Testis (tissue), 3 donors: ENCODE results near the gene PYGB. TPM values are rescaled to one million over a fixed set of nuclear protein-coding genes. Genes with fewer than 3 reads are reported as not detected.

Source experiments
- DNase-seq: peaks from one replicate; pipeline ENCODE4 v3.0.0-alpha.2; 2019
- H3K27ac ChIP-seq, 2 donors: fragments of 200-600 bp; sonication (generic); one replicate each; pipeline ENCODE4 v1.5.1; 2019
- H3K27me3 ChIP-seq: fragments of 200-600 bp; sonication (generic); one replicate; pipeline ENCODE4 v1.5.1; 2019
- H3K36me3 ChIP-seq: fragments of 200-600 bp; sonication (generic); one replicate; pipeline ENCODE4 v1.5.1; 2017; ENCODE audit warnings: low read depth; ENCODE audit errors: missing control alignments
- H3K4me1 ChIP-seq: fragments of 200-600 bp; sonication (generic); one replicate; pipeline ENCODE4 v1.5.1; 2019
- H3K4me3 ChIP-seq, 2 donors: fragments of 200-600 bp; sonication (generic); one replicate each; pipeline ENCODE4 v1.5.1; 2017 to 2019
- H3K9me3 ChIP-seq: fragments of 200-600 bp; sonication (generic); one replicate; pipeline ENCODE4 v1.5.1; 2017
- CTCF ChIP-seq, 3 experiments: fragments of 450-650 bp in 2 of 3; fragments of 200-600 bp in 1 of 3; sonication (generic) in 1 of 3; IDR thresholded peaks; one replicate each; pipeline ENCODE4 v1.5.1; 2016 to 2019; ENCODE audit warnings: antibody characterized with exemption in 3 of 3, mild to moderate bottlenecking in 2 of 3, moderate library complexity in 1 of 3
- POLR2A ChIP-seq: fragments of 450-650 bp; IDR thresholded peaks from one replicate; pipeline ENCODE4 v1.6.1; 2017; ENCODE audit warnings: antibody characterized with exemption, mild to moderate bottlenecking, moderate library complexity
- WGBS, 2 donors: methylation state at CpG; one replicate each; pipeline ENCODE4 v1.1.5; 2018; 5-methylcytosine and 5-hydroxymethylcytosine counted together
- intact Hi-C: fragments of 100-400 bp; cut with DNase I; formaldehyde crosslinking; loops from one replicate; pipeline ENCODE4 v1.15.1; 2023; ENCODE audit warnings: low total_unique reads
- polyA plus RNA-seq: library from polyadenylated mRNA; stranded (reverse); fragments of 350-450 nt; fragmentation: Illumina TruSeq; extraction: RNeasy Lipid Tissue Mini Kit (QIAGEN cat#74804); gene quantifications from one replicate; pipeline ENCODE4 v1.2.3, GENCODE V29; 2014; ENCODE audit warnings: low read depth, low replicate concordance; ENCODE audit not compliant: insufficient read depth
- total RNA-seq, 2 donors: library from RNA; depleted of rRNA; stranded (reverse); fragments of >200 nt; gene quantifications; one replicate each; pipeline ENCODE4 v1.2.3, GENCODE V29; 2016

Gene PYGB
- total and polyA plus RNA-seq, 3 donors from 2014 or later: 50.8 to 91.5 (median 91.5) TPM

- Histone ChIP-seq H3K27ac (peak overlapping the region; percentile 16 to 37), H3K9me3 (no peaks in the 10 kb centered on the region), H3K27me3 (no peaks in the 10 kb centered on the region), H3K4me3 (no peak overlapping the region), H3K36me3 (no peaks in the 10 kb centered on the region), H3K4me1 (peaks cover 18% of the 10 kb centered on the region)
- no peak for DNase-seq
- intact Hi-C loops: no loop called here
- TF ChIP-seq CTCF (IDR thresholded peaks at IDR 0.05): no peak
- TF ChIP-seq POLR2A: no peak
- 81 to 87% methylated on average over 8 of the region's 8 CpGs for WGBS, 2 donors
These were observed 41.3 kb upstream of the PYGB start for GRCh38 chr20:25206548-25206947.

- peaks cover 18% of the 10 kb centered on the region for H3K4me1 ChIP-seq
- no peaks in the 10 kb centered on the region for H3K27me3 ChIP-seq
- intact Hi-C loops: no loop called here
- WGBS, 2 donors: 89 to 93% methylated on average over 13 to 22 of the region's 22 CpGs
- H3K4me3 ChIP-seq: no peak overlapping the region
- H3K9me3 ChIP-seq: no peaks in the 10 kb centered on the region
- DNase-seq: no peak
- TF ChIP-seq POLR2A: no peak
- TF ChIP-seq CTCF (IDR thresholded peaks at IDR 0.05): no peak
- no peak overlapping the region for H3K27ac ChIP-seq
- H3K36me3 ChIP-seq: no peaks in the 10 kb centered on the region
These were observed 40.5 kb upstream of the PYGB start for GRCh38 chr20:25207149-25207959.

DNA sequence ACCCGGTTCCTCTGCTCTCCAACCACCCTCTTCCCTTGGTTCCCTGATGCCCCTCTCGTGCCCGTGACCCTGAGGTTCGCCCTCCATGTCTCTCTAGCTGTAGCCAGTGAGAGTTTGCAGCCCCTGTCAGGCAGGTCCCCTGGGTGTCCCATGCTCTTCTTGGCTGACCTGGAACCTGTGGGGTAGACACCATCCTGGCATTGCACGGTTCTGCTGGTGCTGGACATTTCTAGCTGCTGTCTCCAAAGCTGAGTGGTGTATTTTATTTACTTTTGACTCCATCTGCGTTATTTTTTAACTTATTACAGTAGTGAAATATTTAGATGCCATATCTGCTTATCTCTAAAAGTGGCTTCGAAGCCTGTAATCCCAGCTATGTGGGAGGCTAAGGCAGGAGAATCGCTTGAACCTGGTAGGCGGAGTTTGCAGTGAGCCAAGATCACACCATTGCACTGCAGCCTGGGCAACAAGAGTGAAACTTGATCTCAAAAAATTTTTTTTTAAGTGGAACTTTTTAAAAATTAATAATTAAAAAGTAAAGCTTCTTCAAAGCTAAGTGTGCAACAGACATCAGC lies 39.8 kb upstream of the PYGB start:
- Histone ChIP-seq H3K36me3 (no peaks in the 10 kb centered on the region), H3K27ac (no peak overlapping the region), H3K4me1 (peaks cover 18% of the 10 kb centered on the region), H3K4me3 (no peak overlapping the region), H3K27me3 (no peaks in the 10 kb centered on the region), H3K9me3 (no peaks in the 10 kb centered on the region)
- intact Hi-C loops: no loop called here
- no peak for DNase-seq
- TF ChIP-seq POLR2A (no peak), CTCF (IDR thresholded peaks at IDR 0.05) (no peak)
- 68 to 76% methylated on average over 9 of the region's 9 CpGs for WGBS, 2 donors

GRCh38 chr20:25209400-25209799 lies 38.5 kb upstream of the PYGB start:
- no peaks in the 10 kb centered on the region for H3K36me3 ChIP-seq
- intact Hi-C loops: no loop called here
- TF ChIP-seq POLR2A (no peak), CTCF (IDR thresholded peaks at IDR 0.05) (no peak)
- peaks cover 18% of the 10 kb centered on the region for H3K4me1 ChIP-seq
- 95 to 96% methylated on average over 1 of the region's 1 CpG for WGBS, 2 donors
- H3K27ac ChIP-seq: no peak overlapping the region
- no peaks in the 10 kb centered on the region for H3K9me3 ChIP-seq
- no peak for DNase-seq
- no peaks in the 10 kb centered on the region for H3K27me3 ChIP-seq
- H3K4me3 ChIP-seq: no peak overlapping the region

DNA sequence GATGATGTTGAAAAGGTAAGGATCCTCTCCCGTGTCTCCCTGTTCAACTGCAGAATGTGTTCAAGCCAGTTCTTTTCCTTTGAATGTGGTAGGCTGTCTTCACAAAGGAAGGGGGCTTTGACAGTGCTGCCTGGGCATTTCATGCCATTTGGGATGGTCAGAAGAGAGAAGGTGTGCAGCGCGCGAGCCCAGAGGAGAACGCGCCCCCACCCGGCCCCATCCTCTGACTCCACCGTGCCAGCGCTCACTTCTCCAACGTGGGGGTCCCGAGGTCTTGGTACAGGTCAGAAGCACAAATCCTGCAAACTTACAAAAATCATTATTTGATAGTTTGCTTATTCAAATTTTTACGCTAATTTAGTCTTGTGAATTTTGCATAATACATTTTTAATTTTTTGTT lies 38.0 kb upstream of the PYGB start:
- H3K4me1 ChIP-seq: peaks cover 18% of the 10 kb centered on the region
- DNase-seq: no peak
- H3K9me3 ChIP-seq: no peaks in the 10 kb centered on the region
- no peak overlapping the region for H3K4me3 ChIP-seq
- no peaks in the 10 kb centered on the region for H3K36me3 ChIP-seq
- TF ChIP-seq CTCF (IDR thresholded peaks at IDR 0.05) (no peak), POLR2A (no peak)
- 96% methylated on average over 12 of the region's 12 CpGs for WGBS, 2 donors
- intact Hi-C loops: no loop called here
- H3K27ac ChIP-seq: no peak overlapping the region
- H3K27me3 ChIP-seq: no peaks in the 10 kb centered on the region
